Transverse colon (tissue), 4 donors: ENCODE data around the gene B4GALNT4. TPM values are rescaled to one million over a fixed set of nuclear protein-coding genes. Genes with fewer than 3 reads are reported as not detected.

Experiments
- DNase-seq: peaks from one replicate; pipeline ENCODE4 v3.0.0-alpha.2; 2019
- H3K27ac ChIP-seq, 4 donors: fragments of 200-600 bp; sonication (generic); 2 replicates each; pipeline ENCODE4 v1.5.1; 2016 to 2018; ENCODE audit warnings: inconsistent platforms in 4 of 4
- H3K27me3 ChIP-seq: fragments of 200-600 bp; sonication (generic); 2 replicates; pipeline ENCODE4 v1.5.1; 2017; ENCODE audit warnings: inconsistent platforms
- H3K36me3 ChIP-seq, 4 donors: fragments of 200-600 bp; sonication (generic); 2 replicates each; pipeline ENCODE4 v1.5.1; 2017 to 2019; ENCODE audit warnings: inconsistent platforms in 4 of 4
- H3K4me1 ChIP-seq, 4 donors: fragments of 200-600 bp; sonication (generic); 2 replicates each; pipeline ENCODE4 v1.5.1; 2017 to 2020; ENCODE audit warnings: inconsistent platforms in 4 of 4
- H3K4me3 ChIP-seq, 4 donors: fragments of 200-600 bp; sonication (generic); 1 replicate in 1 of 4; 2 replicates in 3 of 4; pipeline versions ENCODE4 v1.5.1 to v1.6.1; 2017 to 2019; ENCODE audit warnings: inconsistent platforms in 4 of 4
- H3K9me3 ChIP-seq, 2 donors: fragments of 200-600 bp; sonication (generic); 2 replicates each; pipeline ENCODE4 v1.5.1; 2017 to 2019; ENCODE audit warnings: inconsistent platforms in 2 of 2
- CTCF ChIP-seq, 5 experiments: fragments of 200-600 bp in 3 of 5; fragments of 450-650 bp in 2 of 5; sonication (generic) in 3 of 5; IDR thresholded peaks; 1 replicate in 2 of 5; 2 replicates in 3 of 5; pipeline ENCODE4 v1.5.1; 2016 to 2017; ENCODE audit warnings: antibody characterized with exemption in 5 of 5, inconsistent platforms in 3 of 5, mild to moderate bottlenecking in 2 of 5, moderate library complexity in 1 of 5
- EP300 ChIP-seq: sonication (generic); formaldehyde crosslinking; IDR thresholded peaks from one replicate; pipeline ENCODE4 v1.6.1; 2017; ENCODE audit warnings: antibody characterized with exemption, low read depth
- POLR2A ChIP-seq: fragments of 450-650 bp; IDR thresholded peaks from one replicate; pipeline ENCODE4 v1.6.1; 2016; ENCODE audit warnings: antibody characterized with exemption, mild to moderate bottlenecking, moderate library complexity
- POLR2AphosphoS5 ChIP-seq, 3 donors: sonication (generic); formaldehyde crosslinking; IDR thresholded peaks; one replicate each; pipeline ENCODE4 v1.6.1; 2016; ENCODE audit warnings: antibody characterized with exemption in 3 of 3
- WGBS, 2 donors: methylation state at CpG; one replicate each; pipeline ENCODE4 v1.1.5; 2018; ENCODE audit warnings: low coverage in 1 of 2; 5-methylcytosine and 5-hydroxymethylcytosine counted together
- in situ Hi-C, 4 donors: fragments of 200-750 bp; cut with MboI; loops; one replicate each; pipeline versions ENCODE4 v1.15.0 to v1.15.1; 2017; ENCODE audit warnings: low sequenced_read_pairs in 3 of 4, low pct_ligation_motif_present in 1 of 4, low pct_unique_long_range_greater_than_20kb in 1 of 4
- intact Hi-C: fragments of 100-400 bp; cut with DNase I; formaldehyde crosslinking; loops from one replicate; pipeline ENCODE4 v1.15.1; 2023; ENCODE audit warnings: low total_unique reads
- total RNA-seq, 4 donors: library from RNA; depleted of rRNA; stranded (reverse); fragments of >200 nt; gene quantifications; one replicate each; pipeline ENCODE4 v1.1.0, GENCODE V29; 2016

B4GALNT4 gene
- total RNA-seq, 4 donors from 2014 or later: 0.82 to 3.0 (median 1.3) TPM; not detected in 1

GRCh38 chr11:334264-334994 lies 34.9 kb upstream of the B4GALNT4 start:
- 73 to 87% methylated on average over 18 to 25 of the region's 25 CpGs for WGBS, 2 donors
- Histone ChIP-seq H3K27ac (no peak overlapping the region), H3K9me3 (no peaks in the 10 kb centered on the region), H3K27me3 (no peaks in the 10 kb centered on the region), H3K36me3 (no peaks in the 10 kb centered on the region), H3K4me1 (peaks cover 4 to 28% (median 12%) of the 10 kb centered on the region in 4 donors), H3K4me3 (no peak overlapping the region)
- in situ Hi-C loops (no loop called here), intact Hi-C loops (no loop called here)
- DNase-seq: no peak
- TF ChIP-seq CTCF (IDR thresholded peaks at IDR 0.05): no peak
- no peak for TF ChIP-seq EP300
- no peak for TF ChIP-seq POLR2AphosphoS5 (IDR thresholded peaks at IDR 0.05)
- no peak for TF ChIP-seq POLR2A

- H3K36me3 ChIP-seq: no peaks in the 10 kb centered on the region
- intact Hi-C loops (no loop called here), in situ Hi-C loops (no loop called here)
- TF ChIP-seq CTCF (IDR thresholded peaks at IDR 0.05) (no peak), POLR2A (no peak), EP300 (no peak), POLR2AphosphoS5 (IDR thresholded peaks at IDR 0.05) (no peak)
- no peaks in the 10 kb centered on the region for H3K9me3 ChIP-seq
- peak overlapping the region; percentile 57 to 67 (median 62) for H3K27ac ChIP-seq
- WGBS, 2 donors: 46% methylated on average over 10 to 15 of the region's 15 CpGs
- H3K27me3 ChIP-seq: no peaks in the 10 kb centered on the region
- no peak overlapping the region for H3K4me3 ChIP-seq
- peaks cover 4 to 28% (median 12%) of the 10 kb centered on the region in 4 donors for H3K4me1 ChIP-seq
- no peak for DNase-seq
Measured at GRCh38 chr11:335779-336658, 33.3 kb upstream of the B4GALNT4 start.

GRCh38 chr11:336659-337198 lies 32.6 kb upstream of the B4GALNT4 start:
- H3K27ac ChIP-seq: peak overlapping the region; percentile 57 to 67 (median 62)
- peaks cover 4 to 28% (median 12%) of the 10 kb centered on the region in 4 donors for H3K4me1 ChIP-seq
- H3K4me3 ChIP-seq: no peak overlapping the region
- no peak for DNase-seq
- intact Hi-C loops: no loop called here
- H3K9me3 ChIP-seq: no peaks in the 10 kb centered on the region
- no peaks in the 10 kb centered on the region for H3K27me3 ChIP-seq
- TF ChIP-seq POLR2A (no peak), POLR2AphosphoS5 (IDR thresholded peaks at IDR 0.05) (no peak), EP300 (no peak), CTCF (IDR thresholded peaks at IDR 0.05) (no peak)
- 50 to 57% methylated on average over 4 of the region's 4 CpGs for WGBS, 2 donors
- in situ Hi-C loops: no loop called here
- no peaks in the 10 kb centered on the region for H3K36me3 ChIP-seq

GRCh38 chr11:337711-338110 lies 31.6 kb upstream of the B4GALNT4 start:
- in situ Hi-C loops (no loop called here), intact Hi-C loops (no loop called here)
- no peak for DNase-seq
- no peaks in the 10 kb centered on the region for H3K27me3 ChIP-seq
- no peak overlapping the region for H3K27ac ChIP-seq
- 91 to 93% methylated on average over 2 to 6 of the region's 6 CpGs for WGBS, 2 donors
- peaks cover 4 to 28% (median 12%) of the 10 kb centered on the region in 4 donors for H3K4me1 ChIP-seq
- TF ChIP-seq EP300: no peak
- no peak for TF ChIP-seq POLR2A
- TF ChIP-seq CTCF (IDR thresholded peaks at IDR 0.05): no peak
- no peak for TF ChIP-seq POLR2AphosphoS5 (IDR thresholded peaks at IDR 0.05)
- no peak overlapping the region for H3K4me3 ChIP-seq
- no peaks in the 10 kb centered on the region for H3K9me3 ChIP-seq
- no peaks in the 10 kb centered on the region for H3K36me3 ChIP-seq
